HEK293 (cell line): Measurements from ENCODE around the gene PACRG.

ENCODE experiments used
- CTCF ChIA-PET: fragments of 350-600 bp; formaldehyde crosslinking; extraction: SDS; loops from one replicate; lab custom pipeline; 2021; ENCODE audit warnings: antibody characterized with exemption; lab: Yijun Ruan, JAX
- POLR2A ChIA-PET: fragments of 300-600 bp; formaldehyde crosslinking; extraction: SDS; loops from one replicate; lab custom pipeline; 2020; ENCODE audit warnings: antibody characterized with exemption, inconsistent platforms; lab: Yijun Ruan, JAX
- H3K27ac ChIP-seq: fragments of 200-500 bp; sonication (Bioruptor generic); 2 replicates; pipeline ENCODE4 v1.5.1; 2014; ENCODE audit warnings: low read depth, low read length, control low read depth, inconsistent platforms; ENCODE audit errors: extremely low read depth
- H3K36me3 ChIP-seq, 2 experiments: fragments of 200-500 bp in 1 of 2; sonication (Bioruptor generic) in 1 of 2; 1 replicate in 1 of 2; 2 replicates in 1 of 2; pipeline ENCODE4 v1.5.1; 2014 to 2017; ENCODE audit warnings: inconsistent platforms in 2 of 2, low read length in 2 of 2; ENCODE audit not compliant: control insufficient read depth in 2 of 2, insufficient read depth in 1 of 2
- H3K4me1 ChIP-seq: fragments of 200-500 bp; sonication (Bioruptor generic); 2 replicates; pipeline ENCODE4 v1.5.1; 2014; ENCODE audit warnings: mild to moderate bottlenecking, low read length, inconsistent platforms; ENCODE audit not compliant: control insufficient read depth, insufficient read depth
- H3K4me3 ChIP-seq: 2 replicates; pipeline ENCODE4 v1.5.1; 2011; ENCODE audit warnings: low read depth, mild to moderate bottlenecking, control low read depth, low read length, moderate library complexity
- H3K9me3 ChIP-seq: fragments of 200-500 bp; sonication (Bioruptor generic); 2 replicates; pipeline ENCODE4 v1.5.1; 2014; ENCODE audit warnings: low read depth, low read length, inconsistent platforms; ENCODE audit not compliant: control insufficient read depth, insufficient read depth
- BCL11B ChIP-seq: fragments of 450-650 bp; formaldehyde crosslinking; IDR thresholded peaks from 2 replicates; pipeline ENCODE4 v1.5.1; 2016; ENCODE audit warnings: low read depth, missing biosample characterization, missing genetic modification characterization
- INSM2 ChIP-seq: fragments of 450-650 bp; formaldehyde crosslinking; IDR thresholded peaks from 2 replicates; pipeline ENCODE4 v1.5.1; 2016; ENCODE audit warnings: missing biosample characterization, missing genetic modification characterization
- MYNN ChIP-seq: fragments of 450-650 bp; formaldehyde crosslinking; IDR thresholded peaks from 2 replicates; pipeline ENCODE4 v1.5.1; 2016; ENCODE audit warnings: missing biosample characterization, missing genetic modification characterization, borderline replicate concordance
- PBX3 ChIP-seq: sonication (generic); formaldehyde crosslinking; IDR thresholded peaks from 2 replicates; pipeline ENCODE4 v1.8.1; 2022; ENCODE audit warnings: mild to moderate bottlenecking, moderate library complexity, missing genetic modification reagents
- SCRT2 ChIP-seq: fragments of 450-650 bp; formaldehyde crosslinking; IDR thresholded peaks from 2 replicates; pipeline ENCODE4 v1.5.1; 2016; ENCODE audit warnings: missing biosample characterization, missing genetic modification characterization
- SETDB1 ChIP-seq: IDR thresholded peaks from one replicate; pipeline ENCODE4 v1.6.1; 2017; ENCODE audit warnings: mild to moderate bottlenecking, low read length, moderate library complexity, mixed read lengths; ENCODE audit not compliant: insufficient read length
- TRIM28 ChIP-seq: IDR thresholded peaks from 2 replicates; pipeline ENCODE4 v1.6.1; 2011; ENCODE audit warnings: low read length, control low read depth, borderline replicate concordance
- ZBTB17 ChIP-seq: fragments of 450-650 bp; formaldehyde crosslinking; IDR thresholded peaks from 2 replicates; pipeline ENCODE4 v1.5.1; 2016; ENCODE audit warnings: missing biosample characterization, missing genetic modification characterization
- ZBTB20 ChIP-seq: fragments of 450-650 bp; formaldehyde crosslinking; IDR thresholded peaks from 2 replicates; pipeline ENCODE4 v1.5.1; 2016; ENCODE audit warnings: missing biosample characterization, missing genetic modification characterization
- ZNF121 ChIP-seq: fragments of 450-650 bp; formaldehyde crosslinking; IDR thresholded peaks from 2 replicates; pipeline ENCODE4 v1.5.1; 2016; ENCODE audit warnings: missing biosample characterization, missing genetic modification characterization
- ZNF140 ChIP-seq: fragments of 450-650 bp; formaldehyde crosslinking; IDR thresholded peaks from 2 replicates; pipeline ENCODE4 v1.5.1; 2016; ENCODE audit warnings: missing biosample characterization, missing genetic modification characterization
- ZNF155 ChIP-seq: fragments of 450-650 bp; formaldehyde crosslinking; IDR thresholded peaks from 2 replicates; pipeline ENCODE4 v1.5.1; 2016; ENCODE audit warnings: missing biosample characterization, missing genetic modification characterization
- ZNF157 ChIP-seq: fragments of 450-650 bp; formaldehyde crosslinking; IDR thresholded peaks from 2 replicates; pipeline ENCODE4 v1.5.1; 2016; ENCODE audit warnings: missing biosample characterization, missing genetic modification characterization
- ZNF19 ChIP-seq: fragments of 450-650 bp; formaldehyde crosslinking; IDR thresholded peaks from 2 replicates; pipeline ENCODE4; 2016; ENCODE audit warnings: missing biosample characterization, missing genetic modification characterization, low read depth
- ZNF223 ChIP-seq: fragments of 450-650 bp; formaldehyde crosslinking; IDR thresholded peaks from 2 replicates; pipeline ENCODE4 v1.5.1; 2016; ENCODE audit warnings: missing biosample characterization, missing genetic modification characterization
- ZNF324 ChIP-seq: fragments of 450-650 bp; formaldehyde crosslinking; IDR thresholded peaks from 2 replicates; pipeline ENCODE4 v1.5.1; 2016; ENCODE audit warnings: missing biosample characterization, missing genetic modification characterization
- ZNF521 ChIP-seq: fragments of 450-650 bp; formaldehyde crosslinking; IDR thresholded peaks from 2 replicates; pipeline ENCODE4 v1.5.1; 2017; ENCODE audit warnings: missing biosample characterization, mild to moderate bottlenecking, missing genetic modification characterization
- ZNF610 ChIP-seq: fragments of 450-650 bp; formaldehyde crosslinking; IDR thresholded peaks from 2 replicates; pipeline ENCODE4 v1.5.1; 2016; ENCODE audit warnings: missing biosample characterization, missing genetic modification characterization, borderline replicate concordance
- ZNF629 ChIP-seq: fragments of 450-650 bp; formaldehyde crosslinking; IDR thresholded peaks from 2 replicates; pipeline ENCODE4 v1.5.1; 2017; ENCODE audit warnings: missing biosample characterization, missing genetic modification characterization
- ZNF639 ChIP-seq: fragments of 450-650 bp; formaldehyde crosslinking; IDR thresholded peaks from 2 replicates; pipeline ENCODE4 v1.5.1; 2016; ENCODE audit warnings: missing biosample characterization, missing genetic modification characterization
- ZNF654 ChIP-seq: fragments of 450-650 bp; formaldehyde crosslinking; IDR thresholded peaks from 2 replicates; pipeline ENCODE4 v1.5.1; 2016; ENCODE audit warnings: low read depth, missing biosample characterization, missing genetic modification characterization
- ZNF830 ChIP-seq: fragments of 450-650 bp; IDR thresholded peaks from 2 replicates; pipeline ENCODE4 v1.5.0; 2018; ENCODE audit warnings: missing biosample characterization, missing genetic modification characterization, low read depth, mild to moderate bottlenecking, moderate library complexity
- ZSCAN5A ChIP-seq: fragments of 450-650 bp; formaldehyde crosslinking; IDR thresholded peaks from 2 replicates; pipeline ENCODE4 v1.5.1; 2016; ENCODE audit warnings: missing biosample characterization, missing genetic modification characterization

PACRG gene

GRCh38 chr6:162825597-162825996 is 97.8 kb downstream of the PACRG start:
- H3K4me3 ChIP-seq: no peak overlapping the region
- no peaks in the 10 kb centered on the region for H3K36me3 ChIP-seq
- POLR2A ChIA-PET: no interaction called here
- H3K9me3 ChIP-seq: no peaks in the 10 kb centered on the region
- H3K27ac ChIP-seq: no peak overlapping the region
- H3K4me1 ChIP-seq: no peaks in the 10 kb centered on the region
- no peak for TF ChIP-seq ZNF324
- TF ChIP-seq MYNN (tag by site-specific recombination): no peak
- TF ChIP-seq ZBTB20 (tag by site-specific recombination): no peak
- TF ChIP-seq ZNF610 (tag by site-specific recombination): no peak
- no peak for TF ChIP-seq SETDB1
- no peak for TF ChIP-seq SCRT2 (tag by site-specific recombination)
- no peak for TF ChIP-seq ZSCAN5A (tag by site-specific recombination)
- TF ChIP-seq ZNF830: no peak
- TF ChIP-seq TRIM28: no peak
- no peak for TF ChIP-seq PBX3 (CRISPR knock-in tag)
- TF ChIP-seq ZNF155 (tag by site-specific recombination): no peak
- CTCF ChIA-PET: no interaction called here

- Histone ChIP-seq H3K36me3 (no peaks in the 10 kb centered on the region), H3K9me3 (no peaks in the 10 kb centered on the region), H3K4me1 (no peaks in the 10 kb centered on the region), H3K27ac (no peak overlapping the region), H3K4me3 (no peak overlapping the region)
- no peak for TF ChIP-seq ZNF639 (tag by site-specific recombination)
- TF ChIP-seq ZNF629 (tag by site-specific recombination): no peak
- no peak for TF ChIP-seq ZNF121
- no peak for TF ChIP-seq ZNF521 (tag by site-specific recombination)
- no peak for TF ChIP-seq ZNF157
- no peak for TF ChIP-seq ZNF19 (tag by site-specific recombination)
- TF ChIP-seq ZNF654 (tag by site-specific recombination): no peak
- no peak for TF ChIP-seq ZNF140 (tag by site-specific recombination)
- TF ChIP-seq ZNF223: no peak
- TF ChIP-seq ZBTB17 (tag by site-specific recombination): no peak
- no peak for TF ChIP-seq BCL11B (tag by site-specific recombination)
- no peak for TF ChIP-seq INSM2
- ChIA-PET POLR2A (no interaction called here), CTCF (no interaction called here)
Observed at GRCh38 chr6:162829013-162829742, 101.4 kb downstream of the PACRG start.
